H7 (cell line): ENCODE measurements around the gene PDE11A. TPM values are rescaled to one million over a fixed set of nuclear protein-coding genes. Genes with fewer than 3 reads are reported as not detected.
A peak's percentile ranks its signal among the peaks of the same experiment; 100 is the strongest.

Source experiments
- DNase-seq: peaks from one replicate; pipeline ENCODE4 v3.0.0; 2012
- H3K27me3 ChIP-seq: 2 replicates; pipeline ENCODE4 v1.6.0; 2011; ENCODE audit warnings: mild to moderate bottlenecking, low read length; ENCODE audit not compliant: control insufficient read depth, insufficient read depth
- H3K36me3 ChIP-seq: replicated peaks from 2 replicates; pipeline ENCODE4 v1.5.1; 2011; ENCODE audit warnings: low read length; ENCODE audit not compliant: control insufficient read depth, insufficient read depth
- H3K4me3 ChIP-seq: 2 replicates; pipeline ENCODE4 v1.5.1; 2011; ENCODE audit warnings: low read depth, mild to moderate bottlenecking, control low read depth, low read length, moderate library complexity; ENCODE audit not compliant: insufficient read depth
- total RNA-seq: library from RNA; depleted of rRNA; stranded (reverse); fragments of >200 nt; shearing (Covaris generic); gene quantifications from 2 replicates; pipeline ENCODE4 v1.2.3, GENCODE V29; 2014

PDE11A gene
- total RNA-seq, 1 experiment from 2014 or later = 1.2 TPM

DNA sequence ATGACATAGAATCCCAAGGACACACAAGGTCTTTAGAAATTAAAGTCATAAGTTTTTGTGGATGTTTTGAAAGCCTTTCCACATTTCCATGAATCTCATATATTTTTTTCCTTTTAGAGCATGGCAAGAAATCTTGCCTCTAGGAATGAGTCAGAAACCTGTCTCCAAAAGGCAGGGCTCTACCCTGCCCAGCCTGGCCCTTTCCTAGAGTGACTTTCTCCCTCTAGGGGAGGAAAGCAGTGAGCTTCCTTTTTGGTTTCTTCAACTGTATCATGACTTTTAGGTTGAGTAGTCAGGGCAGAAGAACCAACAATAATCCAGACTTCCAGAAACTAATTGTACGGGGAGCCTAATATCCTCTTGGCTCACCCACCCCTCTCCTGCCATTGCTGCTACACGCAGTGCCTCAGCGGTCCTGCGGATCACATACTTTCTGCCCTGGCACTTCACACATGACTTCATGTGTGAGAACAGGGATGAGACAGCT lies 379.8 kb downstream of the PDE11A start:
- no peaks in the 10 kb centered on the region for H3K36me3 ChIP-seq
- peak; percentile 7 for DNase-seq
- H3K4me3 ChIP-seq = no peak overlapping the region
- H3K27me3 ChIP-seq = no peaks in the 10 kb centered on the region

DNA sequence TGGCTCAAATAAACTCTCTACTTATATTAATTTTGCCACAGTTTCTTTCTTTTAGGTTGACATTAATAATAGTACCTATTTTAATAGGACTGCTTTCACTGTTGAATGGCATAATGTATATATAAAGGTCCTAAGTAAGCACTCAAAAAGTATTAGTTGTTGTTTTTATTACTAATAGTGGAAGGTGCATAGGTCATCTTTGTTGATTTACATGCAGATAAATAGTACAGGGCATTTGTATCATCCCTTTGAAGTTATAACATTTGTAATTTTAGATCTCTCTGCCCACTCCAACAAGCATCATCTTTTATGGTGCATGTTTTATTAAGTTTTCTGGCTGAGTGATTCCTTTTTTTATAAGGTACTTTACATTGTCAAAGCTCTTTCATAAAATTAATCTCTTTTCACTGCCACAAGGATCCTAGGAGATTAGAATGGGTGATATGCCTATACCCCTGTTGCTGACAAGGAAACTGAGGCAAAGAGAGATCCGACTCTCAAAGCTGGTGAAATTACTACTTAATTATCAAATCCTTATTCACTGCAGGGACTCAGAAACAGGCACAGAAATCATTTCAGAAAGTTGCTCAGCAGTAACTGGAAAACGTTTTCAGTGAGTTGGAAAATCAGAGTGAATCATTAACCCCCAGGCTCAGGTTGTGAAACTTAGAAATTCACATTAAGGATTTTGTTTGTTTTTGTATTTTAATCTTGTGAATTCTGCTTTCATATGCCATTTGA lies 380.4 kb downstream of the PDE11A start:
- DNase-seq = no peak
- H3K4me3 ChIP-seq = no peak overlapping the region
- no peaks in the 10 kb centered on the region for H3K36me3 ChIP-seq

DNA sequence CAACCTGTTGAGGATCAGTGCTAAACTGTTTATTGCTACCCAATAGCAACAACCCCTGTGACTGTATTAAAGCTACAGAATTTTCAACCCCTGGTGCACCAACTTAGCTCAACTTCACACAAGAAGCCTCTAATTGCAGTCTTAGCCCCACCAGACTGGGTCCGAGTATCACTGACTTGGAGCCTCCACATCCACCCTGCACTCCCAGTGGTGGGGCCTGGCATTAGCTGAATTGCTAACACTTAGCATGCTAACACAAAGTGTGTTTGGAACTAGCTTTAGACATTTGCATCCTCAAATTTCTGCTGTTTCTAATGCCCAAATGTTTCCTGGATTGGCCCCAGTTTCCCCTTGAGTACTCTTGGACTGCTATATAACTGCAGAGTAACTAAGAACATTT lies 381.4 kb downstream of the PDE11A start:
- H3K27me3 ChIP-seq = no peaks in the 10 kb centered on the region
- DNase-seq = no peak
- no peak overlapping the region for H3K4me3 ChIP-seq
- no peaks in the 10 kb centered on the region for H3K36me3 ChIP-seq

More for the DNA sequence above, 380.4 kb downstream of the PDE11A start:
- H3K27me3 ChIP-seq = no peaks in the 10 kb centered on the region

DNA sequence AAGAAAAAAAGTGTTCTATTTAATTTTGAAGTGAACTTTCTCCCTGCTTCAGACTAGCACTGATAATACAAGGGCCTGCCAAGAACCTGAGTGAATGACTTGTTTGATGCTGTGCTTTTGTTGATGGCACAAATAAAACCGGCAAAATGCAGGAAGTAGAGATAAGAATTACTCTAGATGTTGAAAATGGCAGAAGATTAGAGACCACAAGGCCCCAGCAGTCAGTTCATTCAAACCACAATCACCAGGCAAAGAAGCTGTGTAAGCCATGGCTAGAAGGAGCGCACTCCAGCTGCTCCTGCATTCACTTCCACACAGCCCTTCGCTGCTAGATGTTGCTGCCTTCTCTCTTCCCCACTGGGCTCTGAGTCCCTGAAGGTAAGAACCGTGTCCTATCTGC lies 383.0 kb downstream of the PDE11A start:
- H3K27me3 ChIP-seq = no peaks in the 10 kb centered on the region
- DNase-seq = no peak
- no peak overlapping the region for H3K4me3 ChIP-seq
- H3K36me3 ChIP-seq = no peaks in the 10 kb centered on the region

DNA sequence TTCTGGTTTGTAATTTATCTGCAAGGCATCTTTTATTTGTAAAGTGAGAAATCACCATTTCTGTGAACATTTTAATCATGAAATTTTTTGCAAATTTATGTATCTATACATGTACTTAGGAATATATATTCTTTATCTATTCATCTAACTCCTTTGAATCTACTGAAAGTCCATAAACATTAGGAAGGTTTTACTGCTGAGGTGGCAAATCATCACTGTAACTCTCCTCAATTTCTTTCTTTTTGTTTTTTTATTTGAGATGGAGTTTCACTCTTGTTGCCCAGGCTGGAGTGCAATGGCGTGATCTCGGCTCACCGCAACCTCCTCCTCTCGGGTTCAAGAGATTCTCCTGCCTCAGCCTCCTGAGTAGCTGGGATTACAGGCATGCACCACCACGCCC lies 383.7 kb downstream of the PDE11A start:
- H3K27me3 ChIP-seq = no peaks in the 10 kb centered on the region
- no peak for DNase-seq
- H3K4me3 ChIP-seq = no peak overlapping the region
- H3K36me3 ChIP-seq = no peaks in the 10 kb centered on the region

DNA sequence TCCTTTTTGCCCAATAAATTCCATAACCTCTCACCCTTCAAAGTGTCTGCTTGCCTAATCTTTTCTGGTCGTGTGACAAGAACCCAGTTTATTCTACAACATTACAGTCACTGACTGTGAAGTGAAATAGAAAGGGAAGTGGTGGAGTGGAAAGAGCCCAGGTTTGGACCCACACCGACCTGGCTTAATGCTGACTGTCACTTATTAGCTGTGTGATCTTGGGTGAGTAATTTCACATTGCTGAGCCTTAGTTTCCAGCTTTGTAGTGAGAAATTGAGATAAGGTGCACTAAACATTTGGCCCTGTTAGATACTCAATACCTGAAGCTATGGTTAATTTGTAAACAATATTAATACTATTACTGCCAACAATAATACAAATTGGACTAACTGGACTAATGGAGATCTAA lies 388.9 kb downstream of the PDE11A start:
- H3K4me3 ChIP-seq = no peak overlapping the region
- no peak for DNase-seq
- no peaks in the 10 kb centered on the region; the same call in 1 of the 2 replicates for H3K27me3 ChIP-seq
- no peaks in the 10 kb centered on the region for H3K36me3 ChIP-seq

DNA sequence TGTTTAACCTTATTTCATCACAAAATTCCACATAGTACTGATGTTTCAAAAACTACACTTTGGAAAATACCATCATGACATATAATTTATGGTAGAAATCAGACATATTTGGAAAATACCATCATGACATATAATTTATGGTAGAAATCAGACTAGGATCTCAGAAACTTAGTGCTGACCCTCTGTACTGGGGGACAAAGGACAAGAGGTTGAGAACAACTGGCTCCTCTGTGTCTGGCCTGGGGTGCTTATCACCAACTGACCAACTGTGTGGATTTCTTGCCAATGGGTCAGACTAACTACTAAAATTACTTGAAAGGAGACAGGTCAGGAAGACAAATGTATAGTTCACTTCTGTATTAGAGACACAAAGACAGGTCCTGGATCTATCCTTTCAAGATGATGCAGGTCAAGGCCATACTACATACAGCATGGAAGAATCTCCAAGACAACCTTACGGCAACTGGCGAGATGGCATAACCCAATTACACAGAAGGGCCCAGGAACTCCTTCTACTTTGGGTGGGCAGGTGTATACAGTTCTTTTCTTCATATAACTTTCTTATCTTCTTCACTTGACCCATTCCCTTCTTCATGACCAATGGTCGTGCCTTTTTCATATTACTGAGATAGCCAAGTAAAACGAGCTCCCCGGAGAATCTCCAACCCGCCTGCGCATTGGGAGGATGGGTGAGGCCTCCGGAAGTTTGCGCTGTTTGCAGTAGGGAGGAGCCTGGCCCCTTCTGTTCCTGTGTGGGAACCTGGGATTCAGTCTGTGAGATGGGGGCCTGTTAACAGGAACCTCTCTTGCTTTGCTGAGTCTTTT lies 389.5 kb downstream of the PDE11A start:
- Histone ChIP-seq H3K36me3 (no peaks in the 10 kb centered on the region), H3K4me3 (no peak overlapping the region), H3K27me3 (no peaks in the 10 kb centered on the region; the same call in 1 of the 2 replicates)
- no peak for DNase-seq

DNA sequence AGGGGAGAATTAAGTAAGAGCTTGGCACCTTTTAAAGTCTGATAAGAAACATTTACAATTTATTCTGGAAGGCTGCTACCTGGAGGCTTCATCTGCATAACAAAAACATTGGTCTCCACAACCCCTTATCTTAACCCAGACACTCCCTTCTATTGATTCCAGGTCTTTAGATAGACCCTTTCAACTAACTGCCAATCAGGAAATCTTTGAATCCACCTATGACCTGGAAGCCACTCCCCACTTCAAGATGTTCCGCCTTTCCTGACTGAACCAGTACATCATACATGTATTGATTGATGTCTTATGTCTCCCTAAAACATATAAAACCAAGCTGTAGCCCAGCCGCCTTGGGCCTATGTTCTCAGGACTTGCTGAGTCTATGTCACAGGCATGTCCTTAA lies 390.6 kb downstream of the PDE11A start:
- Histone ChIP-seq H3K4me3 (no peak overlapping the region), H3K27me3 (peaks cover 2% of the 10 kb centered on the region; the same call in 1 of the 2 replicates), H3K36me3 (no peaks in the 10 kb centered on the region)
- DNase-seq = no peak

DNA sequence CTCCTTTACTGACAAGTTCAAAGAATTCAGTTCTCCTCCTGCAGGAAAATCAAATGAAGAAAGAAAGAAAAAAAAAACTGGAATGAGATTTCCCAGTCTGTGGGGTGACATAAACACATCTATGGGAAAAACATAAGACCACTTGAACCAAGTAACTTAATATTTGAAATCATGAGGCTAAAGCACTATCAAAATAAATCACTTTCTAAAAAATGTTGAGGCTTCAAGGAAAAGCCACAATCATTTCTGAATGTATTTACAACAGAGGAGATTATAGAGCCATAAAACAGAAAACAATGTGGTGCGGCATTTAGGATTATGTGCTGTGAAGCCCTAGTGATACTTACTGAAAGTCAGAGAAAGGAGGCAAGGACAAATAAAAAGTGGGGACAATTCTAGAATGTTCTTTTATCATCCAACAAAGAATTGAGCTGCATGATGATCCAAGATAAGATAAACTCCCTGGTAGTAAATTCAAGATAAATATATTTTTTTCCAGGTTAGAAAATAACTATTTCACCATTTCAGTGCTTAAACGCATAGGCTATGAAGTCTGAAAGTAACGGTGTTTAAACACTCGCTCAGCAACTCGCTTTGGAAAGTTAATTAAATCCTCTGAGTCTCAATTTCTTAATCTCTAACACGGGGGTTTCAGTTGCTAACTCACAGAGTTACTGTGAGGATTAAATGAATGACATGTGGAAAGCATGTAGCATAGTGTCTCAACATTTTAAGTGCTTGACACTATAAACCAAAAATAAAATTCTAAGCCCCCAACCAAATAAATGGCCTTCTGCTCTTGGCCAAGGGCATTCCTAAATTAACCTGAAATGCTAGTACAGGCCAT lies 391.5 kb downstream of the PDE11A start:
- no peaks in the 10 kb centered on the region for H3K36me3 ChIP-seq
- peaks cover 2% of the 10 kb centered on the region; the same call in 1 of the 2 replicates for H3K27me3 ChIP-seq
- no peak for DNase-seq
- H3K4me3 ChIP-seq = no peak overlapping the region

DNA sequence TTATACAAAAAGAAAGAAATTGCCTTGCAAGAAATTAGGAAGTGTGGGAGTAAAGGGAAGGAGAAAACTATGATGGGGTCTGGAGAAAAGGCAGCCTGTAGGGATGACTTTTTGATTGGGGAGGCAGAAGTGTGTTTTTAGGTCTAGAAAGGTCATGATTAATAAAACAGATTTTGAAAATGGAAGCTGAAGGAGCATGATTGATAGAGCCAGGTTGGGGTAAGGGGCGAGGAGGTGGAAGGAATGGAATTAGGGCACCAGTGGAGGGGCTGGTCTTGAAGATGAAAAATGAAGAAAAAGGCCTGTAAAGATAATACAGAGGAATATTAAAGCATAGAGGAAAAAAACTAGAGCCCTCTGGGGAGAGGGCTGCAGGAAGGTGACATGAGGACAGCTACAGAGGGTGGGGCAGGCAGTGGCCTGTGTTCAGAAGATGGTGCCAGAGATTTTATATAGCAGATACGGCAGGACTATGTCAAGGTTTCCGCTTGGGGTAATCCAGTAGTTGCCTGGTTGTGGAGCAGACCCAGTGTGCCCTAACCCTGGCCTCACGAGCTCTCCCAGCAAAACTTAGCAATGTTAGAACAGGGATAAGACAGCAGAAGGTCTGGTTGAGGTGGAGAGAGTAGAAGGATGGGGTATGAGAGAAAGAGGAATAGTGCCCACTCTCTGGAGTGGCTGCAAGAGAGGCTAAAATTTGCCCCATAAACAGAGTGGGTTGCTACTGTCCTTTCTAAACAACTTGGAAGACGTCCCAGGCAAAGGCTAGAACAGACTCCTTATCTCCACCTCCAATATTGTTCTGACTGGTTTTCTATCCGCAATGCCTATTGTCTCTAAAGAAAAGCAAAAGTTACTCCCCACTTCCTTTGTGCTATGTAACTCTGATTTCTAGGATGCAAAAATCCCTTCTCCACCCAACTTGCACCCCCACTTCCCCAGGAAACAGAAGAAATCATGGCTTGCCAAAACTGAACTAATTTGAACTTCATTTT lies 392.7 kb downstream of the PDE11A start:
- DNase-seq = no peak
- H3K4me3 ChIP-seq = no peak overlapping the region
- no peaks in the 10 kb centered on the region for H3K36me3 ChIP-seq
- H3K27me3 ChIP-seq = peaks cover 2% of the 10 kb centered on the region; the same call in 1 of the 2 replicates

DNA sequence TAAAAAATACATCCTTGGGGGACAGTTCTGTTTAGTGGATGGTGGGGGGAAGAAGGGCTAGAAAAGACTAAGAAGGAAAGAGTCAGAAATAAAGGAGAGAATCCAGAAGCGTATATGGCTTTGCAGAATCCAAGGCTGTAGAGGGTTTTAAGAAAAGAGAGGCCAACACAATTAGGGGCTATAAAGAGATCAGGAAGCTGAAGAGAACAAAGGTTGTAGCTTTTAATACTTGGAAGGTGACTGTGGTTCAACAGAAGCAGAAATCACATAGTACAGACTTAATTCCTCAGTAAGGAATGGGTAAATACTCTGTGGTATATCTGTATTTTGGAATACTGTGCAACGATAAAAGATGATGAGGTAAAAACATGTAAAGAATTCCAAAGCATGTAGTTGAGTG lies 393.6 kb downstream of the PDE11A start:
- DNase-seq = no peak
- Histone ChIP-seq H3K36me3 (no peaks in the 10 kb centered on the region), H3K27me3 (peaks cover 2% of the 10 kb centered on the region; the same call in 1 of the 2 replicates), H3K4me3 (no peak overlapping the region)

DNA sequence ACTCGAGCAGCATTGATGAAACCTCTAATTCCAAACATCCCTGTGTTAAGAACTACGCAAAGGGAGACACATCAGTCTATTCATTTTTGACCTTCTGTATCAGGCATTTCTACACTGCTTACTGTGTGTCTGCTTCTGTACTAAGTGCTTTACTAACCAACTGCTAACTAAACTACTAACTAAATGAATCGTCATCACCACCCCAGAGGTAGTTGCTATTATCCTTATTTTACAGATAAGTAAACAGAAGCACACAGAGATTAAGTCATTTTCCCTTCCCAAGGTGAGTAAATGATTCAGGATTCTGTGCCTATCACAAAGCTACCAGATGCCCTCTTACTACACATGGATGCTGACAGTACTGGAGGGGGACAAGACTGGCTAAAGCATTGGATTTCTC lies 395.9 kb downstream of the PDE11A start:
- H3K27me3 ChIP-seq = peaks cover 8% of the 10 kb centered on the region
- DNase-seq = no peak
- no peaks in the 10 kb centered on the region for H3K36me3 ChIP-seq
- H3K4me3 ChIP-seq = no peak overlapping the region

DNA sequence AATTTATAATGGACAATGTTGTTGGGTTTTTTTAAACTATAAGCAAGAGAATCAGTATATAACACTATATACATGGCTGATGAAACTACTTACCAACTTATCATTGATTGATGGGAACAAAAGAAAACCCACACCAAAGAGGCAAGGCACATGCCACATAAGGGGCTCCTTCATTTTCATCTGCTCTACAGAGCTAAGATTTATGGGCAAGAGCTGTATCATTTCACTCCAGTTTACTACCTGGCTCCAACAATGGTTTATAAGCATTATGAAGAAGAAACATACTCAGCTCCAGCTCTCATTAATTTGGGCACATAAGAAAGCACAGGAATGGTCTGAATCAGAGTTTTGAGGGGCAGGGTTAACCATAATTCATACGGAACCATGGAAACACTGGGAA lies 396.8 kb downstream of the PDE11A start:
- Histone ChIP-seq H3K4me3 (no peak overlapping the region), H3K27me3 (peaks cover 8% of the 10 kb centered on the region), H3K36me3 (no peaks in the 10 kb centered on the region)
- no peak for DNase-seq
